Measurements from ENCODE around the gene OVOL1. TPM values are rescaled to one million over a fixed set of nuclear protein-coding genes. Genes with fewer than 3 reads are reported as not detected.

Gene OVOL1
- total RNA-seq, 1 donor from 2014 or later, result 4.7 TPM

DNA sequence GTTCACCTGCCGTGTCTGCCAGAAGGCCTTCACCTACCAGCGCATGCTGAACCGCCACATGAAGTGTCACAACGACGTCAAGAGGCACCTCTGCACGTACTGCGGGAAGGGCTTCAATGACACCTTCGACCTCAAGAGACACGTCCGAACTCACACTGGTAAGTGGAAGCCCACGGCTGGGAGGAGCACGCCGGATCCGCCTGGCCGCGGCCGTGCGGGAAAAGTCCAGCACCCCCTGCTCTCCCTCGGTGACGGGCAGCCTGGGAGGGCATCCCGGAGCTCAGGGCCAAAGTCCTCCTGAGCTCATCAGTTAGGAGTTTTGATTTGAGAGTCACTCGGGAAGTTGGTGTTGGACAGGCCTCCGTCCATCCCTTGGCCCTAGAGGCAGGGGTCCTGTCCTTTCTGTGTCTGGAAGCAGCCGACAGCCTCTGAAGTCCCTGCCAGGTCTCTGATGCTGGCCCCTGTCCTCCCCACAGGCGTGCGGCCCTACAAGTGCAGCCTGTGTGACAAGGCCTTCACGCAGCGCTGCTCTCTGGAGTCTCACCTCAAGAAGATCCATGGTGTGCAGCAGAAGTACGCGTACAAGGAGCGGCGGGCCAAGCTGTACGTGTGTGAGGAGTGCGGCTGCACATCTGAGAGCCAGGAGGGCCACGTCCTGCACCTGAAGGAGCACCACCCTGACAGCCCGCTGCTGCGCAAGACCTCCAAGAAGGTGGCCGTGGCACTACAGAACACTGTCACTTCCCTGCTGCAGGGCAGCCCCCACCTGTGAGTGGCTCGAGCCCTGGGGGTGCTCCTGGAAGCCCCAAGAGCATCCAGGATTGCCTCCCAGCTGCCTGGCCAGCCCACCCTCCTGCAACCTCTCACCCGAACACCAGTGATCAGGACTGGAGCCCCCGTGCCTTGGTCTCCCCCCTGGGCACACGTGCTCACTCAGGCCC, 8.0 kb downstream of the OVOL1 start:
- H3K27me3 Mint-ChIP-seq (ENCODE audit: low read depth), result peaks cover 8% of the 10 kb centered on the region
- TF ChIP-seq, protein P1, sequence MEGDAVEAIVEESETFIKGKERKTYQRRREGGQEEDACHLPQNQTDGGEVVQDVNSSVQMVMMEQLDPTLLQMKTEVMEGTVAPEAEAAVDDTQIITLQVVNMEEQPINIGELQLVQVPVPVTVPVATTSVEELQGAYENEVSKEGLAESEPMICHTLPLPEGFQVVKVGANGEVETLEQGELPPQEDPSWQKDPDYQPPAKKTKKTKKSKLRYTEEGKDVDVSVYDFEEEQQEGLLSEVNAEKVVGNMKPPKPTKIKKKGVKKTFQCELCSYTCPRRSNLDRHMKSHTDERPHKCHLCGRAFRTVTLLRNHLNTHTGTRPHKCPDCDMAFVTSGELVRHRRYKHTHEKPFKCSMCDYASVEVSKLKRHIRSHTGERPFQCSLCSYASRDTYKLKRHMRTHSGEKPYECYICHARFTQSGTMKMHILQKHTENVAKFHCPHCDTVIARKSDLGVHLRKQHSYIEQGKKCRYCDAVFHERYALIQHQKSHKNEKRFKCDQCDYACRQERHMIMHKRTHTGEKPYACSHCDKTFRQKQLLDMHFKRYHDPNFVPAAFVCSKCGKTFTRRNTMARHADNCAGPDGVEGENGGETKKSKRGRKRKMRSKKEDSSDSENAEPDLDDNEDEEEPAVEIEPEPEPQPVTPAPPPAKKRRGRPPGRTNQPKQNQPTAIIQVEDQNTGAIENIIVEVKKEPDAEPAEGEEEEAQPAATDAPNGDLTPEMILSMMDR (IDR thresholded peaks at IDR 0.05; ENCODE audit: unreplicated experiment), result no peak
- H3K4me1 Mint-ChIP-seq, result peaks cover 10% of the 10 kb centered on the region
- no peaks in the 10 kb centered on the region for H3K9me3 Mint-ChIP-seq
- DNase-seq (ENCODE audit: low spot score in 2 of 2, unreplicated experiment in 2 of 2), result no peak
- H3K4me3 Mint-ChIP-seq, result no peak overlapping the region
- H3K36me3 Mint-ChIP-seq, result no peaks in the 10 kb centered on the region
- no peak overlapping the region for H3K27ac Mint-ChIP-seq

DNA sequence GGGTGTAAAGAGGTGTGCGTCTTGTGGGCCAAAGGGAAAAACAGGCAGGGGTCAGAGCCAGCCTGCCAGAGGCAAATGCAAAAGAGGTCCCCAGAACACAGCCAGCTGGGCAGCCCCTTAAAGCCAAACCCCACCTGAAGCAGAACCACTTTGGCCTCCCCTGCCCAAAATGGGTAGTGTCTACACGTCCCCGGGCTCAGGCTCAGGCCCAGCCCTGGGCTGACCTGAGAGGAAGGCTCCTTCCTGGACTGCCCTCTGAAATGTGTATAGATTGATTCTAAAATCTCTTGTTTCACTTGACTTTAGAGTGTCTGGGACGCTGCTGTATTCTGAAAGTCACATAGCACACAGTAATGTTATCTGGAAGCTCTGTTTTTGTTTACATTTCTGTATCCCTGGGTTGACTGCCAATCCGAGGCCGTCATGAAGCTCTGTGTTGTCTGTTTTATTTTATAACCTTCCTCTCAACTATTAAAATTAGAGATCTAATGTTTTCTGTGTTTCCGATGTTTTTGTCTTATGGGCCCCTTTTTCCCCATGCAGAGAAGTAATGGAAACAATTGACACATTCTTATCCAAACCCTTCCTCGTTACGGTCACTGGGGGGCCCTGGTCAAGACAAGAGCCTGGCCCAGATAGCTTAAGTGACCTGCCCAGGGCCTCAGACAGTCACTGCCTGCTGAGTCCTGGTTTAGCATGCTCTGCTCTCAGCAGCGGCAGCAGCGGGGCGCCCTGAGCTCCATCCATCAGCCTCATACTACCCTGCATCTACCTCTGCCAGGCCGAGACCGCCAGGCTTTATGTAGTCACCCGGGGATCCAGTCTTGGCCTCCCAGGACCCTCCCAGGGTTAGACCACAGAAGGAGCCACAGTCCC, 10.1 kb downstream of the OVOL1 start:
- no peak for DNase-seq (ENCODE audit: low spot score in 2 of 2, unreplicated experiment in 2 of 2)
- H3K4me1 Mint-ChIP-seq, result peaks cover 10% of the 10 kb centered on the region
- H3K4me3 Mint-ChIP-seq, result no peak overlapping the region

DNA sequence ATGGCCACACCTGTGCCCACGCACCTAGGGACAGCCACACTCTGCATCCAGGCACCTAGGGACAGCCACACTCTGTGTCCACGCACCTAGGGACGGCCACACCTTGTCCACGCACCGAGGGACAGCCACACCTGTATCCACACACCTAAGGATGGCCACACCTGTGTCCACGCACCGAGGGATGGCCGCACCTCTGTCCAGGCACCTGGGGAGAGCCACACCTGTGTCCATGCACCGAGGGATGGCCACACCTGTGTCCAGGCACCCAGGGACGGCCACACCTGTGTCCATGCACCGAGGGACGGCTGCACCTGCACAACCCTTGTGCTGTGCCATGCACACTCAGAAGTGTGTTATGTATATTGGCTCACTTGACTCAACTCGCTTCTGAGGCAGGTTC, 10.8 kb downstream of the OVOL1 start:
- peaks cover 2% of the 10 kb centered on the region for H3K27me3 Mint-ChIP-seq (ENCODE audit: low read depth)
- no peak overlapping the region for H3K4me3 Mint-ChIP-seq
- TF ChIP-seq, protein P1 (IDR thresholded peaks at IDR 0.05; ENCODE audit: unreplicated experiment), result no peak
- peaks cover 5% of the 10 kb centered on the region for H3K4me1 Mint-ChIP-seq
- H3K36me3 Mint-ChIP-seq, result no peaks in the 10 kb centered on the region
- no peaks in the 10 kb centered on the region for H3K9me3 Mint-ChIP-seq
- DNase-seq (ENCODE audit: low spot score in 2 of 2, unreplicated experiment in 2 of 2), result no peak
- H3K27ac Mint-ChIP-seq, result no peak overlapping the region

More for the DNA sequence above, 10.1 kb downstream of the OVOL1 start:
- no peaks in the 10 kb centered on the region for H3K9me3 Mint-ChIP-seq
- H3K27me3 Mint-ChIP-seq (ENCODE audit: low read depth), result peaks cover 3% of the 10 kb centered on the region
- H3K36me3 Mint-ChIP-seq, result no peaks in the 10 kb centered on the region
- no peak overlapping the region for H3K27ac Mint-ChIP-seq
- TF ChIP-seq, protein P1 (IDR thresholded peaks at IDR 0.05; ENCODE audit: unreplicated experiment), result no peak

DNA sequence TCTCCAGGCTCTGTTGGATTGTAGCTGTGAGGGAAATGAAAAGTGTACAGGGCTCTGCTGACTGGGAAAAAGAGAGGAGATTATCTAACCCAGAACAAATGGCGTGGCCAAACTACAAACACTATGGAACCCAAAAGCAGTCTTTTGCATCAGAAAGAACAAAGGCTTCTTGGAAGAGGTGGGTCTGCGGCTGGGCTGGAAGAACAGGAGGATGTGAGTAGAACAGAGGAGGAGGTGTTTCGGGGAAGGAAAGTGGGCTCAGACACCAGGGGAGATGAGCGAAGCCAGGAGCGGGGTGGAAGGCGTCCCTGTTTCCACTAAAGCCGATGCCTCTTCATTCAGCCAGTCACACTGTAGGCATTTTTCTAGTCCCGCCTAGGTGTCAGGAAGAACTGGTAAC, 12.0 kb downstream of the OVOL1 start:
- TF ChIP-seq, protein P1 (IDR thresholded peaks at IDR 0.05; ENCODE audit: unreplicated experiment), result no peak
- no peak overlapping the region for H3K27ac Mint-ChIP-seq
- H3K36me3 Mint-ChIP-seq, result no peaks in the 10 kb centered on the region
- DNase-seq (ENCODE audit: low spot score in 2 of 2, unreplicated experiment in 2 of 2), result no peak
- H3K9me3 Mint-ChIP-seq, result no peaks in the 10 kb centered on the region
- H3K4me3 Mint-ChIP-seq, result no peak overlapping the region
- no peaks in the 10 kb centered on the region for H3K4me1 Mint-ChIP-seq
- peaks cover 12% of the 10 kb centered on the region for H3K27me3 Mint-ChIP-seq (ENCODE audit: low read depth)

DNA sequence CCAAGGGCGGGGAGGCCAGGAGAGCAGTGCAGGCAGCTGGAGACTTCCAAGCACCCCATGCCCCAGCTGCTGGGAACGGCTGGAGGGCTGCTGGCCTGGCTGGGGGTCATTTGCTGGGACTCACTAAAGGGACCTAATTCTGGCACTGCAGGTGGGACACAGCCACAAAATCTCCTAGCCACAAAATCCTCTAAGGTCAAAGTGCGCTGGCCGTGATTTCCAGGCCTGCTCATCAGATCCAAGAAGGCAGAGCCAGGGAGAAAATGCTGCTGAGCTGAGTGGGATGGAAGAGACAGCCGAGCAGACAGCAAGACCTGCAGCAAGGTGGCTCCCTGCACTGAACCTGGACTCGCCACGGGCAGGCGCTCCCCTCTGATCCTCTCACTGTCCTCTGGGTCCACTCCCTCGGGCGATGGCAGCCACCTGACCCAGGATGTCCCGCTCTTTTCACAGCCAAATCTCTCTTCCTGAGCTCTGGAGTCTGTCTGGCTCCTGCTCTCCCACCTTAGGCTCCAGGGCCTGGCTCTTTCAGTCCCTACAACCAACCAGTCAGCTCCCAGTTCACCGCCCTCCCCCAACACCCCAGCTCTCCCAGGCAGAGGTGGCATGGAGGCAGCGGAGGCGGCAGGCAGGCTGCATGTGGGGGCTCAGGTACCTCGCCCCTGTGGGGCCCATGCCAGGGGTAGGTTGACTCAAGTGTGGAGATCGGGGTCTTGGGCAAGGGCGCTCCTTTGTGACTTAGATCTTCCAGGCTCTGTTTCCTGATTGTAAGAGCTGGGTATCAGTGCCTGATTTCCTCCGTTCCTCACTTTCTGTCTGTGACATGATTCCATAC, 14.5 kb downstream of the OVOL1 start:
- peaks cover 20% of the 10 kb centered on the region for H3K27me3 Mint-ChIP-seq (ENCODE audit: low read depth)
- TF ChIP-seq, protein P1 (IDR thresholded peaks at IDR 0.05; ENCODE audit: unreplicated experiment), result no peak
- H3K4me1 Mint-ChIP-seq, result no peaks in the 10 kb centered on the region
- no peak overlapping the region for H3K4me3 Mint-ChIP-seq
- no peak overlapping the region for H3K27ac Mint-ChIP-seq
- no peaks in the 10 kb centered on the region for H3K36me3 Mint-ChIP-seq
- DNase-seq (ENCODE audit: low spot score in 2 of 2, unreplicated experiment in 2 of 2), result no peak
- no peaks in the 10 kb centered on the region for H3K9me3 Mint-ChIP-seq

All from mesothelial cell of epicardium (in vitro differentiated cells).